ENCODE measurements around the gene ZHX3. TPM values are rescaled to one million over a fixed set of nuclear protein-coding genes. Genes with fewer than 3 reads are reported as not detected.

Gene ZHX3
- total and polyA plus RNA-seq, 2 of the 13 experiments (the other 11 are each of a cell fraction or from before 2014, with no cell fraction given), result 8.4 to 11.7 TPM

DNA sequence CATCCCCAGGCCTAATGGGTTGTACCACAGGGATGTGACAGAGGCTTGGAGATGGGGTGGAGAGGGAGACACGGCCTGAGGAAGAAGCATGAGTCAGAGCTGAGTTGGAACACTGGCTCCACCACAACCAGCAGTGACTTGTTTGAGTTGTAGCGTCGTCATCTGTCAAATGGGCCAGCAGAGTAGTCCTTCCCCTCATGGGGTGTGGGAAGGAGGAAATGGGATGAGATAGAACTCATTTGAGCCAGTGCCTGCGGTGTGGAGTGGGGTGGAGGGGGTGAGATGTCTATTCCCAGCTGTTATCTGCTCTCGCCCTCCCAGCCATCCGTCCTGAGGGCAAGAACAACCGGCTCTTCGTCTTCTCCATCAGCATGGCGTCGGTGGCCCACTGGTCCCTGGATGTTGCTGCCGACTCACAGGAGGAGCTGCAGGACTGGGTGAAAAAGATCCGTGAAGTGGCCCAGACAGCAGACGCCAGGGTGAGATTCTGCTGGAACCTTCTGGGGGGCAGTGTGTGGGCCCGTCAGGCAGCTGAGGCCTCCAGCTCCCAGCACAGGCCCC is 147.7 kb downstream of the ZHX3 start (continued):
- TF ChIP-seq ZNF709 (CRISPR knock-in tag; IDR thresholded peaks at IDR 0.05) (0 out of 2 replicates have a peak, but pooled peaks have one; percentile 33), ZNF543 (CRISPR knock-in tag; IDR thresholded peaks at IDR 0.05) (no peak), TFDP2 (CRISPR knock-in tag; IDR thresholded peaks at IDR 0.05) (no peak), ARID5B (CRISPR knock-in tag; IDR thresholded peaks at IDR 0.05) (no peak), ARNT (IDR thresholded peaks at IDR 0.05) (no peak), MED13 (CRISPR knock-in tag; IDR thresholded peaks at IDR 0.05) (no peak), CEBPB (IDR thresholded peaks at IDR 0.05; ENCODE audit: borderline replicate concordance, low read depth, low read length) (no peak), GABPB1 (CRISPR knock-in tag; IDR thresholded peaks at IDR 0.05) (no peak), SPEN (CRISPR knock-in tag; IDR thresholded peaks at IDR 0.05; ENCODE audit: low read depth) (no peak)
